ENCODE data around the gene ONECUT2. TPM values are rescaled to one million over a fixed set of nuclear protein-coding genes. Genes with fewer than 3 reads are reported as not detected.

Gene ONECUT2
- total RNA-seq, 4 donors from 2014 or later: under 0.01 to 0.09 TPM; not detected in 2

DNA sequence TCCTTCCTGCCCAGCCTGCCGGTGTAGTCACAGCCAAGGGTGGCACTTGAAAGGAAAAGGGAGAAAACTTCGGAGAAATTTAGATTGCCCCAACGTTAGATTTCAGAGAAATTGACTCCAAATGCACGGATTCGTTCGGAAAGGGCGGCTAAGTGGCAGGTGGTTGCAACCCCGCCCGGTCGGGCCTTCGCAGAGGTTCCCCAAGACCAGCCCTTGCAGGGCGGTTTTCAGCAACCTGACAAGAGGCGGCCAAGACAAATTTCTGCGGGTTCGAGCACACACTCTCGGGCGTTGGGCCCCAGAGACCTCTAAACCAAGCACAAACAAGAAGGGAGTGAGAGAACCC is 4.8 kb downstream of the ONECUT2 start:
- peaks cover 0 to 44% (median 0%) of the 10 kb centered on the region in 4 donors for H3K4me1 ChIP-seq
- H3K36me3 ChIP-seq: no peaks in the 10 kb centered on the region
- peaks cover 0 to 4% (median 0%) of the 10 kb centered on the region in 4 donors for H3K9me3 ChIP-seq
- no peak for DNase-seq
- TF ChIP-seq POLR2A (IDR thresholded peaks at IDR 0.05) (no peak), CTCF (IDR thresholded peaks at IDR 0.05) (no peak)
- H3K4me3 ChIP-seq: no peak overlapping the region
- no peak overlapping the region for H3K27ac ChIP-seq
- peaks cover 0 to 60% of the 10 kb centered on the region in 2 donors for H3K27me3 ChIP-seq

DNA sequence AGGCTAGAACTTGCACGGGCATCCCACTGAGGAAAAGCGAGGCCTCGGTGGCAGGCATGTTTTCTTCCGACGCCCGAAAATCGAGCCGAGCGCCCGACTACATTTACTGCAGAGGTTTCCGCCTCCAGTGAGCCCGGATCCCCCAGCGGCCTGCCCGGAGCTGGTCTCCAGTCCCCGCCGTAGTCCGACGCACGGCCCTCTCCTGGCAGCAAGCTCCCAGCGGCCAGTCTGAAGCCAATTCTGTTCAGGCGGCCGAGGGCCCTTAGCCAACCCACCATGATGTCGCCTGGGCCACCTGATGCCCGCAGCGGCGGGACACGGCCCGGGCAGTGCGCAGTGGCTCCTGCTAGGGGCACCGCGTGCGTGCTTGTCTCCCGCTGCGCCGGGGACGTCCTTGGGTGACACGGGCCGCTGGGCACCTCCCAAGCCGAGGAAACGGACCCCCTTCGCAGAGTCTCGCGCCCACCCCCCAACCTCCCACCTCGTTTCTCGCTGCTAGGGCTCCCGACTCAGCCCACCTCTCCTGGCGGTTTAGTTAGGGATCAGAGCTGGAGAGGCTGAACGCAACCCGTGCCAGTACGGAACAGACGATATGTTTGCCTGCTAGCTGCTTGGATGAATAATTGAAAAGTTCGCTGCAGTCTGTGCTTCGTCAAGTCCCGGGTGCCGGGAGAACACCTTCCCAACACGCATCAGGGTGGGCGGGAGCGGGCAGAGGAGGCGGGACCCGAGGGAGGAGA is 5.3 kb downstream of the ONECUT2 start:
- Histone ChIP-seq H3K36me3 (no peaks in the 10 kb centered on the region), H3K4me3 (no peak overlapping the region)
- no peak for DNase-seq

GRCh38 chr18:57441071-57441794 is 6.1 kb downstream of the ONECUT2 start:
- no peak overlapping the region for H3K27ac ChIP-seq
- H3K4me3 ChIP-seq: no peak overlapping the region
- TF ChIP-seq CTCF (IDR thresholded peaks at IDR 0.05): no peak
- TF ChIP-seq POLR2A (IDR thresholded peaks at IDR 0.05): no peak
- H3K27me3 ChIP-seq: peaks cover 0 to 57% of the 10 kb centered on the region in 2 donors
- no peak for DNase-seq
- no peaks in the 10 kb centered on the region for H3K36me3 ChIP-seq
- H3K9me3 ChIP-seq: no peaks in the 10 kb centered on the region
- H3K4me1 ChIP-seq: peaks cover 0 to 45% (median 0%) of the 10 kb centered on the region in 4 donors

More for the DNA sequence above, 5.3 kb downstream of the ONECUT2 start:
- H3K27me3 ChIP-seq: peaks cover 0 to 60% of the 10 kb centered on the region in 2 donors
- peaks cover 0 to 44% (median 0%) of the 10 kb centered on the region in 4 donors for H3K4me1 ChIP-seq
- TF ChIP-seq CTCF (IDR thresholded peaks at IDR 0.05): no peak
- TF ChIP-seq POLR2A (IDR thresholded peaks at IDR 0.05): no peak
- peaks cover 0 to 4% (median 0%) of the 10 kb centered on the region in 4 donors for H3K9me3 ChIP-seq
- no peak overlapping the region for H3K27ac ChIP-seq

- Histone ChIP-seq H3K4me3 (no peak overlapping the region), H3K36me3 (no peaks in the 10 kb centered on the region), H3K4me1 (peaks cover 0 to 26% (median 0%) of the 10 kb centered on the region in 4 donors), H3K27ac (no peak overlapping the region), H3K27me3 (peaks cover 0 to 37% of the 10 kb centered on the region in 2 donors), H3K9me3 (no peaks in the 10 kb centered on the region)
- no peak for DNase-seq
- no peak for TF ChIP-seq CTCF (IDR thresholded peaks at IDR 0.05)
- no peak for TF ChIP-seq POLR2A (IDR thresholded peaks at IDR 0.05)
These were observed 8.1 kb downstream of the ONECUT2 start for GRCh38 chr18:57443247-57443646.

- Histone ChIP-seq H3K4me1 (peaks cover 0 to 22% (median 0%) of the 10 kb centered on the region in 4 donors), H3K27ac (no peak overlapping the region), H3K4me3 (no peak overlapping the region), H3K36me3 (no peaks in the 10 kb centered on the region), H3K9me3 (no peaks in the 10 kb centered on the region), H3K27me3 (peaks cover 0 to 32% of the 10 kb centered on the region in 2 donors)
- no peak for DNase-seq
- no peak for TF ChIP-seq CTCF (IDR thresholded peaks at IDR 0.05)
- no peak for TF ChIP-seq POLR2A (IDR thresholded peaks at IDR 0.05)
These were observed 8.5 kb downstream of the ONECUT2 start for GRCh38 chr18:57443702-57444101.
